Ishikawa (cell line): ENCODE results near the gene PDS5B.

ENCODE experiments used
- CEBPB ChIP-seq: IDR thresholded peaks from 2 replicates; pipeline ENCODE4 v1.6.1; 2012
- CREB1 ChIP-seq: IDR thresholded peaks from 2 replicates; pipeline ENCODE4 v1.6.1; 2012; ENCODE audit warnings: low read depth
- EGR1 ChIP-seq: IDR thresholded peaks from 2 replicates; pipeline ENCODE4 v1.6.1; 2012
- EP300 ChIP-seq: IDR thresholded peaks from 2 replicates; pipeline ENCODE4 v1.6.1; 2012; ENCODE audit warnings: borderline replicate concordance
- NFIC ChIP-seq: IDR thresholded peaks from 2 replicates; pipeline ENCODE4 v1.6.1; 2012
- RAD21 ChIP-seq: IDR thresholded peaks from 2 replicates; pipeline ENCODE4 v1.6.1; 2012; ENCODE audit warnings: low read depth
- TAF1 ChIP-seq: IDR thresholded peaks from 2 replicates; pipeline ENCODE4 v1.6.1; 2012; ENCODE audit warnings: low read depth, mild to moderate bottlenecking
- TCF12 ChIP-seq: IDR thresholded peaks from 2 replicates; pipeline ENCODE4 v1.6.1; 2012; ENCODE audit warnings: low read depth
- TEAD4 ChIP-seq: IDR thresholded peaks from 2 replicates; pipeline ENCODE4 v1.6.1; 2012
- YY1 ChIP-seq: IDR thresholded peaks from 2 replicates; pipeline ENCODE4 v1.6.1; 2012; ENCODE audit warnings: low read depth
- TF ChIP-seq, protein P1 (sequence below): IDR thresholded peaks from 2 replicates; pipeline ENCODE4 v1.6.1; 2012

DNA sequence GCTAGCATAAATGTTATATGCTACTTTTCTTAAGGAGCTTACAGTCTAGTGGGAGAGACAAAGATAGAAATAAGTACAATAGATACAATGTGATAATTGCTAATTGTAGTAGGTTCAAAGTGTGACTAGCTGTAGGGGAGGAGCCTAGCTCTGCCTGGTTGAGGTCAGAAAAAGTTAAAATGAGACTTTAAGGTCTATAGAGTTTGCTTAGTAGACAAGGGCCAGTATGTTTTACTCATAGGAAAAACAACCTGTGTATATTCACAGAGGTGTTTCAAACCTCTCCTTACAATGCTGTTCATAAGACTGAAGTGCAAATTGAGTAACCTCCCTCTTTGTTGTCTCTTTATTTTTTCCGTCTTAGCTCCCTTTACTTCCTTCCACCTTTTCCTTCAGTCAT, 56.1 kb downstream of the PDS5B start:
- TF ChIP-seq EP300 (no peak), TEAD4 (no peak), YY1 (no peak), RAD21 (no peak), CREB1 (no peak), CEBPB (no peak), NFIC (no peak), EGR1 (no peak), TAF1 (no peak), TCF12 (no peak)
- TF ChIP-seq, protein P1, sequence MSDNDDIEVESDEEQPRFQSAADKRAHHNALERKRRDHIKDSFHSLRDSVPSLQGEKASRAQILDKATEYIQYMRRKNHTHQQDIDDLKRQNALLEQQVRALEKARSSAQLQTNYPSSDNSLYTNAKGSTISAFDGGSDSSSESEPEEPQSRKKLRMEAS = no peak
